Type B pancreatic cell (in vitro differentiated cells): ENCODE measurements around the gene ETV6. TPM values are rescaled to one million over a fixed set of nuclear protein-coding genes. Genes with fewer than 3 reads are reported as not detected.

Source experiments
- DNase-seq: peaks from one replicate; pipeline ENCODE4 v3.0.0; 2021; ENCODE audit warnings: mixed read lengths; ENCODE audit not compliant: unreplicated experiment; ENCODE audit errors: extremely low spot score
- H3K27ac Mint-ChIP-seq: 2 replicates; pipeline ENCODE4 v1.8.0; 2021; ENCODE audit warnings: mild to moderate bottlenecking, mixed read lengths
- H3K27me3 Mint-ChIP-seq: 2 replicates; pipeline ENCODE4 v1.8.0; 2021; ENCODE audit warnings: mixed read lengths
- H3K36me3 Mint-ChIP-seq: 2 replicates; pipeline ENCODE4 v1.8.0; 2021; ENCODE audit warnings: mixed read lengths
- H3K4me1 Mint-ChIP-seq: one replicate; pipeline ENCODE4 v1.8.0; 2021; ENCODE audit warnings: mixed read lengths; ENCODE audit not compliant: unreplicated experiment
- H3K4me3 Mint-ChIP-seq: 2 replicates; pipeline ENCODE4 v1.8.0; 2021; ENCODE audit warnings: mild to moderate bottlenecking, mixed read lengths
- H3K9me3 Mint-ChIP-seq: 2 replicates; pipeline ENCODE4 v1.8.0; 2021; ENCODE audit warnings: mixed read lengths
- total RNA-seq: library from RNA; stranded (reverse); gene quantifications from 2 replicates; pipeline ENCODE4 v1.2.1, GENCODE V29; 2021; ENCODE audit warnings: low replicate concordance
- TF ChIP-seq, protein P1 (sequence below): fragments of 200-600 bp; sonication (generic); conservative IDR thresholded peaks from 2 replicates; pipeline ENCODE4 v1.5.0; 2021; ENCODE audit warnings: antibody characterized with exemption, mild to moderate bottlenecking

The ETV6 gene
- total RNA-seq, 1 donor from 2014 or later: 26.5 TPM

- Mint-ChIP-seq H3K36me3 (peaks cover 57% of the 10 kb centered on the region), H3K27me3 (no peaks in the 10 kb centered on the region), H3K27ac (peak overlapping the region; percentile 2), H3K9me3 (no peaks in the 10 kb centered on the region), H3K4me3 (no peak overlapping the region), H3K4me1 (peaks cover 20% of the 10 kb centered on the region)
- DNase-seq: no peak
- TF ChIP-seq, protein P1, sequence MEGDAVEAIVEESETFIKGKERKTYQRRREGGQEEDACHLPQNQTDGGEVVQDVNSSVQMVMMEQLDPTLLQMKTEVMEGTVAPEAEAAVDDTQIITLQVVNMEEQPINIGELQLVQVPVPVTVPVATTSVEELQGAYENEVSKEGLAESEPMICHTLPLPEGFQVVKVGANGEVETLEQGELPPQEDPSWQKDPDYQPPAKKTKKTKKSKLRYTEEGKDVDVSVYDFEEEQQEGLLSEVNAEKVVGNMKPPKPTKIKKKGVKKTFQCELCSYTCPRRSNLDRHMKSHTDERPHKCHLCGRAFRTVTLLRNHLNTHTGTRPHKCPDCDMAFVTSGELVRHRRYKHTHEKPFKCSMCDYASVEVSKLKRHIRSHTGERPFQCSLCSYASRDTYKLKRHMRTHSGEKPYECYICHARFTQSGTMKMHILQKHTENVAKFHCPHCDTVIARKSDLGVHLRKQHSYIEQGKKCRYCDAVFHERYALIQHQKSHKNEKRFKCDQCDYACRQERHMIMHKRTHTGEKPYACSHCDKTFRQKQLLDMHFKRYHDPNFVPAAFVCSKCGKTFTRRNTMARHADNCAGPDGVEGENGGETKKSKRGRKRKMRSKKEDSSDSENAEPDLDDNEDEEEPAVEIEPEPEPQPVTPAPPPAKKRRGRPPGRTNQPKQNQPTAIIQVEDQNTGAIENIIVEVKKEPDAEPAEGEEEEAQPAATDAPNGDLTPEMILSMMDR: no peak
These were observed 207.5 kb downstream of the ETV6 start for GRCh38 chr12:11856971-11857370.

- TF ChIP-seq, protein P1: no peak
- no peak overlapping the region for H3K4me3 Mint-ChIP-seq
- DNase-seq: no peak
- H3K27me3 Mint-ChIP-seq: no peaks in the 10 kb centered on the region
- H3K9me3 Mint-ChIP-seq: no peaks in the 10 kb centered on the region
- peaks cover 33% of the 10 kb centered on the region for H3K4me1 Mint-ChIP-seq
- H3K36me3 Mint-ChIP-seq: peaks cover 65% of the 10 kb centered on the region
- no peak overlapping the region for H3K27ac Mint-ChIP-seq
These were observed 210.4 kb downstream of the ETV6 start for GRCh38 chr12:11859705-11860425.

DNA sequence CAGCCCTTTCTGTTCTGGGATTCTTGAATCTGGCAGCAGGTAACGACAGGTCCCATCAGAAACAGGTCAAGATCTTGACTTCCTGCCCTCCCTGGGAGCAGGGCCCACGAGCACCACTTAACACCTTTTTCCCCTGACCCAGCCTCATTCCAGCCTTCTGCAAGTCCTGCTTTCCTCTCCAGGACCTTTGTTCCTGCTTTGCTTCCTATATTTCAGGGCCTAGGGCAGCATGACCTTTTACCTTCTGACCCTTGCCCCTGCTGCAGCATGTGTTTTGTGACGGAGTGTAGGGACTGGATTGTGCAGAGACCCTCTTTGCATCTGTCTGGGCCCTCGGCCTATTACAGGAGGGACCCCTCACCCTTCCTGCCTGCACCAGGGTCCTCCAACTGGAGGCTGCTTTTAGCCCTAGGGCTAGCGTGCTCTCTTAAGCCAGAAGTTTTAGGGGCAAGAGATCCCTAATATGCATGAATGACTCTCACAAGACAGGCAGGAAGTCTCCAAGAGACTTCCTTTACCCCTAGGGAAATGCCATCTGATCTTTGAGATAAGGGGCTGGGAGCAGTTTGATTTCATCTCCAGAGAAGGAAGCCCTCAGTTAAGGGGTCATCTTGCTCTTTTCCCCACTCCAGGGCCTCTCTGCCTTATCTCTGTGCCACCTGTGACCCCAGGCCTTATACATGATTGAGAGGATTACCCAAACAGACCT is 211.8 kb downstream of the ETV6 start:
- H3K4me1 Mint-ChIP-seq: peaks cover 27% of the 10 kb centered on the region
- no peaks in the 10 kb centered on the region for H3K27me3 Mint-ChIP-seq

DNA sequence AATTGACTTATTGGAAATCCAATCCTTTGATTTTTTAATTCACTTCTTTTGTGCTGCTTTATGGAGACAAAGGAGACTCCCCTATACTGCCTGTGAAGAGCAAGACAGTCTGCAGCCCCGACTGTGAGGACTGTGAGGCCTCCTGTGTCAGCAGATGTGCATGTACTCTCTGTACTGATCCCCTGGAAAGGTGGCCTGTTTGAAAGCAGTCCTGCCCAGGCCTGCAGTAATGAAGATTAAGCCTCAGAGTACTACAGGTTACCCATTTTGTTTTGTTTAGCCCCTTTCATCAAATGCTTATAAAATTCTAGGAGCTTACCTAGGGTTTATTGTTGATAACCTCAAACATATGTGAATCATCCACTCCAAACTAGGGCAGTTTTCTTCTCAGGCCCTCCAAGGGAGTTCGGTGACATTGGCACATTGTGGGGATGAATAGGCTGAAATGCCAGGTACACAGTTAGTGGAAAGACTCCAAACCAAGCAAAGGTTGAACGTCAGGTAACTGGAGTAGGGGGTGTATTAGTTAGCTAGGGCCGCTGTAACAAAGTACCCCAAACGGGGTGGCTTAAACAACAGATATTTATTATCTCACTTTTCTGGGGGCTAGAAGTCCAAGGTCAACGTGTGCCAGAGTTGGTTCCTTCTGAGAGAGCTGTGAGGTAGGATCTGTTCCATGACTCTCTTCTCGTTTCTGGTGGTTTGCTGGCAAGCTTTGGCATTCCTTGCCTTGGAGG is 212.6 kb downstream of the ETV6 start:
- H3K27me3 Mint-ChIP-seq: no peaks in the 10 kb centered on the region
- DNase-seq: no peak
- H3K36me3 Mint-ChIP-seq: peaks cover 69% of the 10 kb centered on the region
- TF ChIP-seq, protein P1: no peak
- peaks cover 4% of the 10 kb centered on the region for H3K9me3 Mint-ChIP-seq
- peak overlapping the region; percentile 10 for H3K27ac Mint-ChIP-seq
- peaks cover 27% of the 10 kb centered on the region for H3K4me1 Mint-ChIP-seq
- H3K4me3 Mint-ChIP-seq: no peak overlapping the region

More for the DNA sequence above, 211.8 kb downstream of the ETV6 start:
- no peak for DNase-seq
- H3K36me3 Mint-ChIP-seq: peaks cover 68% of the 10 kb centered on the region
- no peaks in the 10 kb centered on the region for H3K9me3 Mint-ChIP-seq
- H3K4me3 Mint-ChIP-seq: peak overlapping the region; percentile 3
- TF ChIP-seq, protein P1: no peak
- peak overlapping the region; percentile 67 for H3K27ac Mint-ChIP-seq

DNA sequence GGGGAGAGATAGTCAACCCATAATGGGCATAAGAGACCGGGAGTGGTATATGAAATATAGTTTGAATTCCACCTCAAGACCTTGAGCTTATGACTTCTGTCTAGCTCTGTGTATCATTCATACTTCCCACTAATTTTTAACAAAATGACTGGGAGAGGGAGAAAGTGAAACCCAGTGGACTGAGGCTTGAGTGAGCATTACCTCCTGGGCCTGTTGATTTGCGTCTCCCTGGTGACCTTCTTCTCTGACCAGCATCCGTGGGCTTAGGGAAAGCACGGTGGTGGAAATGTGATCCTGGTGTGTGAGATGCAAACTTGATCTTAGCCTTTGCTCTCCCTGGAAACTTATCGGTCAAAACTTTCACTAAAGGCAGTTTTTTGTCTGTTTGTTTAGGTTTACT is 213.3 kb downstream of the ETV6 start:
- peaks cover 27% of the 10 kb centered on the region for H3K4me1 Mint-ChIP-seq
- DNase-seq: no peak
- TF ChIP-seq, protein P1: no peak
- H3K9me3 Mint-ChIP-seq: peaks cover 4% of the 10 kb centered on the region
- peaks cover 71% of the 10 kb centered on the region for H3K36me3 Mint-ChIP-seq
- peak overlapping the region; percentile 10 for H3K27ac Mint-ChIP-seq
- no peaks in the 10 kb centered on the region for H3K27me3 Mint-ChIP-seq
- H3K4me3 Mint-ChIP-seq: peak overlapping the region; percentile 5
